Measurements from ENCODE around the gene GULP1. TPM values are rescaled to one million over a fixed set of nuclear protein-coding genes. Genes with fewer than 3 reads are reported as not detected.

Gene GULP1
- polyA plus RNA-seq, 1 donor (not counting 4 experiments of a cell fraction or from before 2014, with no cell fraction given), result 11.7 TPM

DNA sequence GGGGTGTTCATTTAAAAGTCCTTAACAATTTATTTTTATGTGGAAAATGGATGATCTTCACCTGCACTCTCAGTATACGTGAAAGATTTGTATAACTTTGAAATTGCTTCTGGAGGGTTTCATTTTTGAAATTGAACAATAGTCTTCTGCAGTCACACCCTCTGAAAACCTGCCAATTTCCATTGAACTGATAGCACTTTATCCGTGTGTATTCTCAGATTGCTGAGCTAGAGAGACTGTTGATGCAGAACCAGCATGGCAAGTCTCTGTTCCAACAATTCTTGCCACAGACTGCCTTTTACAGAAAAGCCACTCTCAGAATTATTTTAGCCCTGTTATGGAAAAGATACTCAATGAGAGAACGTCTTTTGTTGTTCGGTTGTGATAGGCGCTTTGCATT is 6.6 kb upstream of the GULP1 start:
- FAIRE-seq, result no peak
- no peak overlapping the region for H3K27ac ChIP-seq (ENCODE audit: control insufficient read depth, insufficient read depth, low read length)
- no peaks in the 10 kb centered on the region for H3K9me3 ChIP-seq (ENCODE audit: control insufficient read depth, low read depth, low read length)
- H3K4me3 ChIP-seq (ENCODE audit: control insufficient read depth in 2 of 3, extremely low read depth in 1 of 3, insufficient read depth in 2 of 3, low read depth in 1 of 3, low read length in 3 of 3), result no peak overlapping the region
- no peaks in the 10 kb centered on the region for H3K9me1 ChIP-seq (ENCODE audit: control insufficient read depth, extremely low read depth, insufficient read depth, low read length)
- no peak overlapping the region for H3K4me2 ChIP-seq (ENCODE audit: control insufficient read depth, extremely low read depth, insufficient read depth, low read depth, low read length)
- dilution Hi-C loops (cut with MboI; ENCODE audit: extremely low pct_ligation_motif_present, low sequenced_read_pairs), result no loop called here
- H3K9ac ChIP-seq (ENCODE audit: control insufficient read depth, extremely low read depth, insufficient read depth, low read length), result no peak overlapping the region
- H3K79me2 ChIP-seq (ENCODE audit: control insufficient read depth, insufficient read depth, low read length), result no peaks in the 10 kb centered on the region
- TF ChIP-seq, protein P1, sequence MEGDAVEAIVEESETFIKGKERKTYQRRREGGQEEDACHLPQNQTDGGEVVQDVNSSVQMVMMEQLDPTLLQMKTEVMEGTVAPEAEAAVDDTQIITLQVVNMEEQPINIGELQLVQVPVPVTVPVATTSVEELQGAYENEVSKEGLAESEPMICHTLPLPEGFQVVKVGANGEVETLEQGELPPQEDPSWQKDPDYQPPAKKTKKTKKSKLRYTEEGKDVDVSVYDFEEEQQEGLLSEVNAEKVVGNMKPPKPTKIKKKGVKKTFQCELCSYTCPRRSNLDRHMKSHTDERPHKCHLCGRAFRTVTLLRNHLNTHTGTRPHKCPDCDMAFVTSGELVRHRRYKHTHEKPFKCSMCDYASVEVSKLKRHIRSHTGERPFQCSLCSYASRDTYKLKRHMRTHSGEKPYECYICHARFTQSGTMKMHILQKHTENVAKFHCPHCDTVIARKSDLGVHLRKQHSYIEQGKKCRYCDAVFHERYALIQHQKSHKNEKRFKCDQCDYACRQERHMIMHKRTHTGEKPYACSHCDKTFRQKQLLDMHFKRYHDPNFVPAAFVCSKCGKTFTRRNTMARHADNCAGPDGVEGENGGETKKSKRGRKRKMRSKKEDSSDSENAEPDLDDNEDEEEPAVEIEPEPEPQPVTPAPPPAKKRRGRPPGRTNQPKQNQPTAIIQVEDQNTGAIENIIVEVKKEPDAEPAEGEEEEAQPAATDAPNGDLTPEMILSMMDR (optimal IDR thresholded peaks at IDR 0.05 in 1 of 3, IDR thresholded peaks at IDR 0.05 in 1 of 3, conservative IDR thresholded peaks at IDR 0.05 in 1 of 3; ENCODE audit: extremely low read depth in 1 of 3, insufficient read depth in 2 of 3, low read length in 3 of 3), result no peak
- no peak for TF ChIP-seq EZH2 (IDR thresholded peaks at IDR 0.05; ENCODE audit: low read length)
- DNase-seq (ENCODE audit: low read depth, low spot score), result no peak
- no peaks in the 10 kb centered on the region for H3K27me3 ChIP-seq (ENCODE audit: control insufficient read depth, extremely low read depth, insufficient read depth, low read length)
- H2AFZ ChIP-seq (ENCODE audit: control insufficient read depth, low read length), result peak overlapping the region; percentile 30
- H3K4me1 ChIP-seq (ENCODE audit: control insufficient read depth, extremely low read depth, insufficient read depth, low read length), result no peaks in the 10 kb centered on the region
- no peaks in the 10 kb centered on the region for H4K20me1 ChIP-seq (ENCODE audit: control insufficient read depth, extremely low read depth, insufficient read depth, low read length)
- no peaks in the 10 kb centered on the region for H3K36me3 ChIP-seq (ENCODE audit: control insufficient read depth in 2 of 2, extremely low read depth in 1 of 2, insufficient read depth in 2 of 2, low read length in 2 of 2)

DNA sequence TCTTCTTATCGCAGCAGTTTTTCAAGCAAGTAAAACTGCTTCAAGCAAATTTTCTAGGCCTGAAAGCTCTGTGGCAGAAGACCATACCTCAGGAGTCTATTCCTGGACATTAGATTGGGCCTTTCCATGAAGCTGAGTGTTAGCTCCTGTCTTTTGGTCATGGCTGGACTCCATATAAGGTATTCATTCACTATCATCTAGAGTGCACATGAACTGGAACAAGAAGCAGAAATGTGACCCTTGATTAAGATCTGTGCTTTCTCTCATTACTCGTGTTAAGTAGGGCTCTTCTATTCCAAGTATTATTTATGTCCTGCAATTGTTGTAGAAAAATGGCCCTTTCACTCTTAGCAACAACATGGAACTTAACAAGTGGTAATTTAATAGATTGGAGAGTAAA is 5.9 kb upstream of the GULP1 start:
- TF ChIP-seq, protein P1 (optimal IDR thresholded peaks at IDR 0.05 in 1 of 3, IDR thresholded peaks at IDR 0.05 in 1 of 3, conservative IDR thresholded peaks at IDR 0.05 in 1 of 3; ENCODE audit: extremely low read depth in 1 of 3, insufficient read depth in 2 of 3, low read length in 3 of 3), result no peak
- no peak for TF ChIP-seq EZH2 (IDR thresholded peaks at IDR 0.05; ENCODE audit: low read length)
- Histone ChIP-seq H3K9me1 (ENCODE audit: control insufficient read depth, extremely low read depth, insufficient read depth, low read length) (no peaks in the 10 kb centered on the region), H3K79me2 (ENCODE audit: control insufficient read depth, insufficient read depth, low read length) (no peaks in the 10 kb centered on the region), H2AFZ (ENCODE audit: control insufficient read depth, low read length) (no peak overlapping the region), H3K9ac (ENCODE audit: control insufficient read depth, extremely low read depth, insufficient read depth, low read length) (no peak overlapping the region), H3K4me2 (ENCODE audit: control insufficient read depth, extremely low read depth, insufficient read depth, low read depth, low read length) (no peak overlapping the region), H4K20me1 (ENCODE audit: control insufficient read depth, extremely low read depth, insufficient read depth, low read length) (no peaks in the 10 kb centered on the region), H3K36me3 (ENCODE audit: control insufficient read depth in 2 of 2, extremely low read depth in 1 of 2, insufficient read depth in 2 of 2, low read length in 2 of 2) (no peaks in the 10 kb centered on the region), H3K9me3 (ENCODE audit: control insufficient read depth, low read depth, low read length) (no peaks in the 10 kb centered on the region), H3K27ac (ENCODE audit: control insufficient read depth, insufficient read depth, low read length) (no peak overlapping the region), H3K4me1 (ENCODE audit: control insufficient read depth, extremely low read depth, insufficient read depth, low read length) (no peaks in the 10 kb centered on the region), H3K27me3 (ENCODE audit: control insufficient read depth, extremely low read depth, insufficient read depth, low read length) (no peaks in the 10 kb centered on the region), H3K4me3 (ENCODE audit: control insufficient read depth in 2 of 3, extremely low read depth in 1 of 3, insufficient read depth in 2 of 3, low read depth in 1 of 3, low read length in 3 of 3) (no peak overlapping the region)
- FAIRE-seq (no peak), DNase-seq (ENCODE audit: low read depth, low spot score) (no peak)
- dilution Hi-C loops (cut with MboI; ENCODE audit: extremely low pct_ligation_motif_present, low sequenced_read_pairs), result no loop called here
